H1 (cell line): ENCODE data around the gene EHD4. TPM values are rescaled to one million over a fixed set of nuclear protein-coding genes. Genes with fewer than 3 reads are reported as not detected.

Source experiments
- CTCF ChIA-PET: fragments of 300-600 bp; sonication (Branson Sonifier 250); formaldehyde crosslinking; loops from one replicate; lab custom pipeline; 2021; ENCODE audit not compliant: partially characterized antibody; lab: Charles Lee
- POLR2A ChIA-PET: fragments of 300-600 bp; sonication (Branson Sonifier 250); formaldehyde crosslinking; loops from one replicate; lab custom pipeline; 2021; ENCODE audit warnings: inconsistent platforms; ENCODE audit not compliant: partially characterized antibody; lab: Charles Lee
- DNase-seq, 2 experiments: peaks; one replicate each; pipeline versions ENCODE4 v3.0.0 to v3.0.0-alpha.2; 2010 to 2022; ENCODE audit warnings: low spot score in 2 of 2, low read depth in 1 of 2, mixed read lengths in 1 of 2
- FAIRE-seq: peaks from 2 replicates; lab custom pipeline; 2011; peaks lifted over from hg19 to GRCh38; lab: Jason Lieb, UNC
- H2AFZ ChIP-seq: 2 replicates; pipeline ENCODE4 v1.8.1; 2012; ENCODE audit warnings: low read length, inconsistent platforms
- H2AK5ac ChIP-seq: 2 replicates; pipeline ENCODE4 v1.6.1; 2013; ENCODE audit warnings: low read depth, low read length
- H2BK120ac ChIP-seq: replicated peaks from 2 replicates; pipeline ENCODE3; 2013; ENCODE audit warnings: low read depth, low read length, inconsistent platforms
- H2BK12ac ChIP-seq: 2 replicates; pipeline ENCODE4 v1.6.1; 2013; ENCODE audit warnings: low read depth, low read length
- H2BK15ac ChIP-seq: 2 replicates; pipeline ENCODE4 v1.6.1; 2013; ENCODE audit warnings: low read length
- H2BK20ac ChIP-seq: 2 replicates; pipeline ENCODE4 v1.6.1; 2013; ENCODE audit warnings: low read length
- H2BK5ac ChIP-seq: 2 replicates; pipeline ENCODE4 v1.6.1; 2013; ENCODE audit warnings: low read depth, low read length
- H3K14ac ChIP-seq: 2 replicates; pipeline ENCODE4 v1.6.1; 2013; ENCODE audit warnings: inconsistent platforms; ENCODE audit not compliant: insufficient read length
- H3K18ac ChIP-seq: 2 replicates; pipeline ENCODE4 v1.6.1; 2013; ENCODE audit warnings: low read length; ENCODE audit errors: extremely low read depth
- H3K23ac ChIP-seq: 2 replicates; pipeline ENCODE4 v1.6.1; 2013; ENCODE audit warnings: inconsistent platforms; ENCODE audit not compliant: insufficient read length
- H3K23me2 ChIP-seq: 2 replicates; pipeline ENCODE4 v1.6.1; 2013; ENCODE audit warnings: low read depth, low read length
- H3K27ac ChIP-seq: 2 replicates; pipeline ENCODE4 v1.6.1; 2011; ENCODE audit warnings: low read depth, low read length, inconsistent platforms
- H3K27me3 ChIP-seq, 4 experiments: replicated peaks in 1 of 4; 1 replicate in 1 of 4; 2 replicates in 3 of 4; pipeline versions ENCODE4 v1.6.1 to v1.8.1; 2011 to 2013; ENCODE audit warnings: low read length in 3 of 4, mild to moderate bottlenecking in 3 of 4, inconsistent platforms in 2 of 4, mixed read lengths in 2 of 4, moderate library complexity in 1 of 4; ENCODE audit not compliant: control insufficient read depth in 3 of 4, insufficient read depth in 3 of 4; ENCODE audit errors: extremely low read depth in 1 of 4
- H3K36me3 ChIP-seq, 4 experiments: 2 replicates each; pipeline versions ENCODE4 v1.6.1 to v1.8.1; 2011 to 2013; ENCODE audit warnings: mild to moderate bottlenecking in 4 of 4, low read length in 3 of 4, moderate library complexity in 2 of 4, control low read depth in 1 of 4, inconsistent platforms in 1 of 4; ENCODE audit not compliant: insufficient read depth in 4 of 4, control insufficient read depth in 2 of 4
- H3K4ac ChIP-seq: replicated peaks from 2 replicates; pipeline ENCODE3; 2013; ENCODE audit warnings: low read length, low read depth, mixed read lengths, inconsistent platforms; ENCODE audit not compliant: insufficient read length
- H3K4me1 ChIP-seq, 4 experiments: replicated peaks in 1 of 4; 1 replicate in 1 of 4; 2 replicates in 3 of 4; pipeline versions ENCODE4 v1.6.1 to v1.8.1; 2011 to 2013; ENCODE audit warnings: low read length in 3 of 4, inconsistent platforms in 2 of 4, mixed read lengths in 1 of 4; ENCODE audit not compliant: insufficient read depth in 4 of 4, control insufficient read depth in 3 of 4
- H3K4me2 ChIP-seq, 2 experiments: 2 replicates each; pipeline versions ENCODE4 v1.6.1 to v1.8.1; 2011 to 2013; ENCODE audit warnings: low read depth in 2 of 2, low read length in 2 of 2, control low read depth in 1 of 2, inconsistent platforms in 1 of 2, mild to moderate bottlenecking in 1 of 2; ENCODE audit not compliant: insufficient read depth in 1 of 2
- H3K4me3 ChIP-seq, 4 experiments: fragments of 200-600, 300-600 bp in 1 of 4; sonication (generic), shearing (Covaris generic), sonication (Bioruptor Twin) in 1 of 4; 2 replicates each; pipeline versions ENCODE4 v1.5.1 to v1.8.1; 2011 to 2016; ENCODE audit warnings: low read length in 4 of 4, low read depth in 3 of 4, control low read depth in 2 of 4, inconsistent platforms in 2 of 4, mild to moderate bottlenecking in 2 of 4, mixed read lengths in 1 of 4, moderate library complexity in 1 of 4; ENCODE audit not compliant: insufficient read depth in 2 of 4; ENCODE audit errors: extremely low read depth in 1 of 4
- H3K56ac ChIP-seq: replicated peaks from 2 replicates; pipeline ENCODE3; 2013; ENCODE audit warnings: low read depth, mild to moderate bottlenecking, mixed read lengths, low read length, inconsistent platforms; ENCODE audit not compliant: insufficient read length
- H3K79me1 ChIP-seq: 2 replicates; pipeline ENCODE4 v1.6.1; 2013; ENCODE audit warnings: low read depth, low read length, control low read depth
- H3K79me2 ChIP-seq, 2 experiments: 2 replicates each; pipeline versions ENCODE4 v1.6.1 to v1.8.1; 2012 to 2013; ENCODE audit warnings: low read length in 2 of 2, mild to moderate bottlenecking in 2 of 2, inconsistent platforms in 1 of 2; ENCODE audit not compliant: insufficient read depth in 2 of 2, control insufficient read depth in 1 of 2
- H3K9ac ChIP-seq, 4 experiments: replicated peaks in 1 of 4; 1 replicate in 1 of 4; 2 replicates in 3 of 4; pipeline versions ENCODE4 v1.6.1 to v1.8.1; 2011 to 2013; ENCODE audit warnings: low read depth in 3 of 4, low read length in 3 of 4, control low read depth in 2 of 4, mild to moderate bottlenecking in 2 of 4, moderate library complexity in 2 of 4, inconsistent platforms in 1 of 4; ENCODE audit errors: extremely low read depth in 1 of 4
- H3K9me3 ChIP-seq, 2 experiments: 2 replicates each; pipeline versions ENCODE4 v1.6.1 to v1.8.1; 2012 to 2013; ENCODE audit warnings: mild to moderate bottlenecking in 2 of 2, moderate library complexity in 2 of 2, control low read depth in 1 of 2, inconsistent platforms in 1 of 2, low read depth in 1 of 2, low read length in 1 of 2, mixed read lengths in 1 of 2; ENCODE audit not compliant: insufficient read depth in 2 of 2
- H4K20me1 ChIP-seq, 2 experiments: replicated peaks in 1 of 2; 2 replicates each; pipeline versions ENCODE3 to v1.8.1; 2011 to 2013; ENCODE audit warnings: inconsistent platforms in 2 of 2, low read length in 2 of 2, mild to moderate bottlenecking in 1 of 2; ENCODE audit not compliant: insufficient read depth in 2 of 2, control insufficient read depth in 1 of 2
- H4K5ac ChIP-seq: 2 replicates; pipeline ENCODE4 v1.6.1; 2013; ENCODE audit warnings: low read length, low read depth, mixed read lengths, inconsistent platforms; ENCODE audit not compliant: insufficient read length
- H4K8ac ChIP-seq: 2 replicates; pipeline ENCODE4 v1.8.0; 2013; ENCODE audit warnings: mild to moderate bottlenecking, moderate library complexity, low read length, inconsistent platforms; ENCODE audit not compliant: insufficient read depth; ENCODE audit errors: extremely low read depth
- H4K91ac ChIP-seq: replicated peaks from 2 replicates; pipeline ENCODE3; 2013; ENCODE audit warnings: low read length, mixed read lengths, inconsistent platforms; ENCODE audit not compliant: insufficient read length
- CHD2 ChIP-seq: IDR thresholded peaks from 2 replicates; pipeline ENCODE4 v1.6.1; 2012; ENCODE audit warnings: low read length, improper control_type of control experiment
- FOSL1 ChIP-seq: IDR thresholded peaks from 2 replicates; pipeline ENCODE4 v1.6.1; 2011; ENCODE audit warnings: mild to moderate bottlenecking, low read depth, low read length, moderate library complexity; ENCODE audit not compliant: insufficient read depth
- GABPA ChIP-seq: IDR thresholded peaks from 2 replicates; pipeline ENCODE4 v1.6.1; 2011; ENCODE audit warnings: mild to moderate bottlenecking, low read length, moderate library complexity, borderline replicate concordance; ENCODE audit not compliant: insufficient read depth
- NANOG ChIP-seq: IDR thresholded peaks from 2 replicates; pipeline ENCODE4 v1.6.1; 2011; ENCODE audit warnings: low read length, low read depth, mild to moderate bottlenecking, inconsistent platforms; ENCODE audit not compliant: insufficient read depth, poor library complexity, severe bottlenecking
- RFX5 ChIP-seq: IDR thresholded peaks from 2 replicates; pipeline ENCODE4 v1.6.1; 2011; ENCODE audit warnings: low read depth, low read length, improper control_type of control experiment, borderline replicate concordance
- SAP30 ChIP-seq: fragments of 300-600 bp; sonication (generic); IDR thresholded peaks from 2 replicates; pipeline ENCODE4 v1.7.1; 2012; ENCODE audit warnings: low read length, moderate library complexity, mild to moderate bottlenecking, inconsistent platforms; ENCODE audit not compliant: insufficient read depth, insufficient replicate concordance
- SIN3A ChIP-seq, 2 experiments: IDR thresholded peaks in 1 of 2; conservative IDR thresholded peaks in 1 of 2; 2 replicates each; pipeline ENCODE4 v1.6.1; 2011 to 2012; ENCODE audit warnings: low read length in 2 of 2, improper control_type of control experiment in 1 of 2, low read depth in 1 of 2, mild to moderate bottlenecking in 1 of 2
- SUZ12 ChIP-seq: fragments of 200-600 bp; sonication (generic); IDR thresholded peaks from 2 replicates; pipeline ENCODE4 v1.6.1; 2012; ENCODE audit warnings: mild to moderate bottlenecking, inconsistent platforms, low read length, moderate library complexity, mixed read lengths
- TBP ChIP-seq: IDR thresholded peaks from 2 replicates; pipeline ENCODE4 v1.6.1; 2011; ENCODE audit warnings: low read depth, low read length, improper control_type of control experiment
- WGBS, 2 experiments: shearing (Covaris generic) in 1 of 2; methylation state at CpG; one replicate each; pipeline versions ENCODE4 v1.1.6 to v1.1.7; 2013 to 2015; ENCODE audit warnings: low lambda C conversion rate in 2 of 2, mixed read lengths in 2 of 2, inconsistent platforms in 1 of 2, low coverage in 1 of 2, missing lambda C conversion rate in 1 of 2; ENCODE audit not compliant: insufficient replicate concordance in 2 of 2, insufficient coverage in 1 of 2, insufficient read length in 1 of 2; ENCODE audit errors: extremely low coverage in 1 of 2, missing lambda C conversion rate in 1 of 2; 5-methylcytosine and 5-hydroxymethylcytosine counted together
- polyA plus RNA-seq, 7 experiments: library from polyadenylated mRNA; depleted of rRNA in 3 of 7; stranded (reverse) in 5 of 7; unstranded in 2 of 7; fragments of >200 nt in 5 of 7; fragments of 200-250 nt in 2 of 7; gene quantifications; 1 replicate in 5 of 7; 2 replicates in 1 of 7; 4 replicates in 1 of 7; pipeline versions ENCODE4 v1.2.1 to v1.2.3, GENCODE V29; 2011 to 2013; ENCODE audit warnings: missing spikeins in 2 of 7, mixed read lengths in 2 of 7
- total RNA-seq: library from RNA; stranded (reverse); fragmentation: NEBNext Ultra II Directional; extraction: Animal tissue kit (Norgen Biotek cat#: 25700); gene quantifications from 2 replicates; pipeline ENCODE4 v1.2.1, GENCODE V29; 2021

Gene EHD4
- total and polyA plus RNA-seq, 2 of the 8 experiments (the other 6 are each of a cell fraction or from before 2014, with no cell fraction given), result 17.5 to 24.5 TPM

DNA sequence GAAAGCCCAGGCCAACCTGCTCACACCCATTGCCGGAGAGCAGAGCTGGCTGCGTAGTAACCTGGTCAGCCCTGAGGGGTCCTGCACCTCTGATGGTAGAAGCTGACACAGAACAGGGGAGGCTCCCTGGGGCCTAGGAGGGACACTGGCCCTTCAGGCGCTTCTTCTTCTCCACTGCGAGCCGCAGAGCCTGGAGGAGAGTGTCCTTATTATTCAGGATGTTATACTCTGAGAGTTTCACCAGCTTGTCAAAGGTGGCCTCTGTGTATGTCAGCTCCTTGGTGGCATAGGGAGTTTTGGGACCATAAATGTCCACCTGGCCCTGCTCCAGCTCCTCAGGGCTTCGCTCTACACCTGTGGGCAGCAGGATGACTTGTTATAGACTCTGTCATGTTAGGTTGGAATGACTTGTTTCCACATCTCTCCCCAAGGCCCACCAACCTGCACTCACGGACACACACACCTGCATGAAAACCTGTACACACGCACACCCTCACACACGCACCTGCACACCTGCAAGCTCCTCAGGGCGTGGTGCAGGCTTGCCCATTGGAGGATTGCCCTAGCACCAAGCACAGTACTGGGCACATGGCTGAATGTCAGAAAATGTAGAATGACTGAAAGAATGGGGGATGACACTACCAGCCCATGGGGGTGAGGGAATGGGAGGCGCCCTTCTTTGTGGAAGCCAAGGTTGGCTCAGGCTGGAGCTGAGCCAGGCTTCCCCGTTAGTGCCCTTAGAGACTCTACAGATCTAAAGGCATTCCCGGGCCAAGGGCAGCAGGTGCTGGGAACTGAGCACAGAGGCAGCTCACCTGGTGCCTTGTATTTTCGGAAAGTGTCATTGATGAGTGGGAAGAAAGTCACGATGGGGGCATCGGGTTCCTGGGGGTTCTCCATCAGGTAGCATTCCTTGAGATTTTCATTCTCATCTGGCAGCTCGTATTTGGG is 11.5 kb upstream of the EHD4 start:
- Histone ChIP-seq H3K18ac (no peak overlapping the region), H2AFZ (no peak overlapping the region), H3K79me2 (no peaks in the 10 kb centered on the region), H2BK20ac (no peak overlapping the region), H3K27me3 (no peaks in the 10 kb centered on the region; a peak in 1 of 7 replicates), H3K79me1 (no peaks in the 10 kb centered on the region), H3K4me3 (no peak overlapping the region), H4K91ac (no peak overlapping the region), H3K9me3 (no peaks in the 10 kb centered on the region), H3K9ac (no peak overlapping the region), H4K5ac (no peak overlapping the region), H3K4ac (no peak overlapping the region), H4K8ac (no peak overlapping the region), H3K27ac (no peak overlapping the region), H3K4me1 (no peaks in the 10 kb centered on the region; a peak in 1 of 7 replicates), H2BK120ac (no peak overlapping the region), H3K56ac (no peak overlapping the region), H3K36me3 (no peaks in the 10 kb centered on the region), H3K23ac (no peak overlapping the region), H3K23me2 (no peaks in the 10 kb centered on the region), H2BK5ac (no peak overlapping the region), H2BK12ac (peak overlapping the region; percentile 60; the same call in 1 of the 2 replicates), H2AK5ac (no peak overlapping the region), H2BK15ac (no peak overlapping the region), H4K20me1 (no peaks in the 10 kb centered on the region), H3K14ac (no peak overlapping the region), H3K4me2 (no peak overlapping the region)
- FAIRE-seq, result no peak
- TF ChIP-seq RFX5 (no peak), FOSL1 (no peak), SAP30 (no peak), SIN3A (conservative IDR thresholded peaks at IDR 0.05 in 1 of 2, IDR thresholded peaks at IDR 0.05 in 1 of 2; ENCODE audit: low read depth in 1 of 2, low read length in 2 of 2) (no peak), SUZ12 (no peak), CHD2 (no peak), NANOG (no peak), TBP (no peak), GABPA (no peak)
- ChIA-PET CTCF (interaction anchor here (0.9 to 16.4 kb wide), 11 partner anchors 10 to 155 kb away, joined by 3 to 252 read pairs (median 15); partner anchors contain the start of gene EHD4), POLR2A (interaction anchor here (0.8 to 1.2 kb wide), 2 partner anchors 11 kb away, joined by 3 read pairs; partner anchors contain the start of gene EHD4)
- no peak for DNase-seq
- WGBS, 2 experiments, result 87% methylated on average over 17 of the region's 17 CpGs; no CpG with 5 or more reads in 1 of the 2 experiments
